Fibroblast of the aortic adventitia (primary cell): ENCODE results near the gene CHIT1. TPM values are rescaled to one million over a fixed set of nuclear protein-coding genes. Genes with fewer than 3 reads are reported as not detected.

Experiments used
- DNase-seq: peaks from one replicate; pipeline ENCODE4 v3.0.0-alpha.2; 2010; ENCODE audit warnings: low read depth
- H3K4me3 ChIP-seq: 2 replicates; pipeline ENCODE4 v1.5.1; 2011; ENCODE audit warnings: low read depth, mild to moderate bottlenecking, control low read depth, low read length, moderate library complexity
- total RNA-seq: library from RNA; depleted of rRNA; stranded (reverse); fragments of >200 nt; gene quantifications from 2 replicates; pipeline ENCODE4 v1.2.3, GENCODE V29; 2012; ENCODE audit warnings: low replicate concordance
- TF ChIP-seq, protein P1 (sequence below): IDR thresholded peaks from 2 replicates; pipeline ENCODE4 v1.5.1; 2011; ENCODE audit warnings: mild to moderate bottlenecking, low read length, control low read depth, inconsistent platforms; ENCODE audit not compliant: insufficient read depth

The CHIT1 gene
- total RNA-seq, 1 donor = not detected

- DNase-seq = no peak
- TF ChIP-seq, protein P1, sequence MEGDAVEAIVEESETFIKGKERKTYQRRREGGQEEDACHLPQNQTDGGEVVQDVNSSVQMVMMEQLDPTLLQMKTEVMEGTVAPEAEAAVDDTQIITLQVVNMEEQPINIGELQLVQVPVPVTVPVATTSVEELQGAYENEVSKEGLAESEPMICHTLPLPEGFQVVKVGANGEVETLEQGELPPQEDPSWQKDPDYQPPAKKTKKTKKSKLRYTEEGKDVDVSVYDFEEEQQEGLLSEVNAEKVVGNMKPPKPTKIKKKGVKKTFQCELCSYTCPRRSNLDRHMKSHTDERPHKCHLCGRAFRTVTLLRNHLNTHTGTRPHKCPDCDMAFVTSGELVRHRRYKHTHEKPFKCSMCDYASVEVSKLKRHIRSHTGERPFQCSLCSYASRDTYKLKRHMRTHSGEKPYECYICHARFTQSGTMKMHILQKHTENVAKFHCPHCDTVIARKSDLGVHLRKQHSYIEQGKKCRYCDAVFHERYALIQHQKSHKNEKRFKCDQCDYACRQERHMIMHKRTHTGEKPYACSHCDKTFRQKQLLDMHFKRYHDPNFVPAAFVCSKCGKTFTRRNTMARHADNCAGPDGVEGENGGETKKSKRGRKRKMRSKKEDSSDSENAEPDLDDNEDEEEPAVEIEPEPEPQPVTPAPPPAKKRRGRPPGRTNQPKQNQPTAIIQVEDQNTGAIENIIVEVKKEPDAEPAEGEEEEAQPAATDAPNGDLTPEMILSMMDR = no peak
- H3K4me3 ChIP-seq = no peak overlapping the region
These were observed 18.5 kb downstream of the CHIT1 start for GRCh38 chr1:203210988-203211387.

DNA sequence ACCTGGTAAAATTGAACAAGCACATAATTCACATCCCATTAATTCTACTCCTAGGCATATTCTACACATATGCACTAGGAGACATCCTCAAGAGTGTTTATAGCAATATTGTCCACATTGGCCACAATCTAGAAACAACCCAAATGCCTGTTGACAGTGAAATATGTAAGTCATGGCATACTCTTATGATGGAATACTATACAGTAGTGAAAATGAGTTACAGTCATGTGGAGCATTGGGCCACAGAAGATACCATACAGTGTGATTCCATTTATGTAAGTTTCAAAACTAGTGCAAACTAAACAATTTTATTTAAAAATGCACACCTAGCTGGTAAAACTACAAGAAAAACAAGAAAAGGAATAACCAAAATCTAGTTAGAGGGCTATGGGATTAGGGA, 19.1 kb downstream of the CHIT1 start:
- DNase-seq = no peak
- no peak overlapping the region for H3K4me3 ChIP-seq
- TF ChIP-seq, protein P1 = no peak

GRCh38 chr1:203208181-203208580, 21.3 kb downstream of the CHIT1 start:
- H3K4me3 ChIP-seq = no peak overlapping the region
- DNase-seq = no peak
- TF ChIP-seq, protein P1 = no peak

DNA sequence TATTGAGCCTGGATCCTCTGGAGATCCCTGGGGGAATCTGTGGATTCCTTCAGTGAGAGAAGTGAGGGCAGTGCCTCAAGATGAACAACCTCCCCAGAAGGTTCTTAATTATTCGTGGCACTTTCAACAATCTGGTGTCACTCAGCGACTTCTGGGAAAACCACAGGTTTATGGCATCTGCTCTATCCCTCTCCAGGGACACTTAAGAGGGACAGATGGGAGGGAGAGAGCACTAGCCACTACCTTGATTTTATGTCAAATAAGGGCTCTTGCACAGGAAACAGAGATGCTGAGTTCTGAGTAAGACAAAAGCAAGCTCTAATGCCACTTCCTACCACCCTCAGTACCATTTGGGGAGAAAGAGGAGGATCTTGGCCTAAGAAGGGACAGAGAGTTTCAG, 21.7 kb downstream of the CHIT1 start:
- TF ChIP-seq, protein P1 = no peak
- H3K4me3 ChIP-seq = no peak overlapping the region
- no peak for DNase-seq

GRCh38 chr1:203206129-203206687, 23.3 kb downstream of the CHIT1 start:
- TF ChIP-seq, protein P1 = no peak
- H3K4me3 ChIP-seq = no peak overlapping the region
- DNase-seq = no peak

DNA sequence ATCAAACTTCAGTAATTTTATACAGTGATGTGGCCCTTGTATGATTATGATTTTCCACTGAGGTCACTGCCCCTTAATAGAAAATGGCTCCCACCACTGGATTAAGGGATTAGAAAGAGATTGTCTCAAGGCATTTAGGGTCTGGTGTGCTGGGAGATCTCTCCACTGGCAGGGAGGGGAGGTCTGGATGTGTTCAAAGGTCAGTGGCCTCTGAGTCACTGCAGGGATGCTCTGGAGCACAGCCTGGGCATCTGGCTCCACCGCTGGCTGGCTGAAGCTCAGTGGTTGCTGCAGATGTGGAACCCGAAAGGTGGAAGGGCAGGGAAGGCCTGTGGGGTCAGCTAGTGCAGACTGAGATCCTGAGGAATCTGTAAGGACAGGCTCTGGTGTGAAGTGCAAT, 24.7 kb downstream of the CHIT1 start:
- no peak for DNase-seq
- TF ChIP-seq, protein P1 = no peak

More for the DNA sequence above, 24.7 kb downstream of the CHIT1 start:
- no peak overlapping the region for H3K4me3 ChIP-seq
